HG03135 (cell line): ENCODE results near the gene KIF23.
A peak's percentile ranks its signal among the peaks of the same experiment; 100 is the strongest.

ENCODE experiments used
- ATAC-seq: cut with Tn5 transposase; IDR thresholded peaks from one replicate; pipeline ENCODE4 v1.9.1; 2021; ENCODE audit warnings: mild to moderate bottlenecking, moderate library complexity; ENCODE audit not compliant: unreplicated experiment

KIF23 gene

DNA sequence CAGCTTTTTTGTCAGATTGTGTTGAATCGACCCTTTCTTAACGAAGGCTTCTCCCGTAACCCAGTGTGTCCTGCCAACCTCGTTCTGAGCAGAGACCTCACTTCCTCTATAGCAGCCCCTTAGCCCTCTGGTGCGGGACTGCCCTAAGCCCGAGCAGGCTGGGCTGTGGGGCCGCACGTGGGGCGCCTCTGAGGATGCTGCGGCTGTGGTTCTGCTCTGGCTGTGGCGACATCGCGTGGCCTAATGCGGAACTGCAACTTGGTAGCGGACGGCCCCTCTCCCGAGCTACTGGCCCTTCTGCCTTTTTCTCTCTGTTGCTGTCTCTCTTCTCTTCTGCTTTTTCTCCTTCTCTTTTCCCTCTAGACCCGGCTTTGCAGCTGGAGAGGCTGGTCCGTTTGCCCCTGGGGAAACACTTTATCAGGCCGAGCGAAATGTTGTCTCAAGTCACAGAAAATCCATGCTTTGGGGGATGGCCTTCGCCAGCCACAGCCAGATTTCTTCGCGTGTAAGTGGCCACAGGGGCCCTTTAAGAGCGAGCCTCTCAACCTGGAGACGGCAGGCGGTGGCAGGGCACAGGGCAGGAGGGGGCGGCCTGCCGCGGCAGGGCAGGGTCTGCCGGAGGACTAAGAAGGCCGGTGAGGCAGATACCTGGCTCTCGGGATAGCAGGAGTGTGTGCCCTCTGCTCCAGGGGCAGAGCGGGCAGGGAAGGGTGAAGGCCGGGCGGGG lies 19.4 kb upstream of the KIF23 start:
- no peak for ATAC-seq

DNA sequence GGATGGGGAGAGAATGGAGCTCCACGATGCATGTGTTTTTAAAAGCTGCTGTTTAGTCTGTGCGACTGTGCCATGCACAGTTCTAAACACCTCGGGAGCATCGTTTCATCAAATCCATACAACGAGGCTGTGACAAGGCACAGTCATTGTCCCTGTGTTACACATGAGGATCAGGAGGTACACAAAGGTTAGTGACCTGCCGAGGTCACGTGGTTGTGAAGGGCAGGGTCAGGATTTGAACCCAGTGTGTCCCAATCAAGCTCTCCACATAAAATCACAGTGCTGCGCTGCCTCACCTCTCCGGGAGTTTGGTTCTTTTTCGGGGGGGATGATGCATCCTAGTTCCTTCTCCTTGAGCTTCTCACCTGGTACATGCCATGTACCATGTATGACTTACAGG lies 18.7 kb upstream of the KIF23 start:
- ATAC-seq: no peak

DNA sequence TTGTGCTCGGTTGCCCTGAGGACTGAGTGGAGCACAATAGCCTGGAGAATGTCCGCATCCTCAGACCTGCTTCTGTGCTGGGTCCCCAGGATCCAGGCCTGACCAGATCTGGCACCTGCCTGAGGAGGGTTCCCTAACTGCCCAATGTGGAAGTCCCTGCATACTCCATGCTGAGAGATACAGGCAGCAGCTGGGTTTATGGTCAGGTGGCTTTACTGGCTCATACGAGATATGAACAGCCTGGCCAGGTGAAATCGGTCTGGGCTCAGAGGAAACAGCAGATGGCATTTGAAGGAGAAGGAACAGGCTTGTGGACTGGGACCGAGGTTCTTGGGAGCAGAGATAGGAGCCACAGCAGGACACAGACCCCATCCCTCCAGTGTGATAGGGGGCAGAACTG lies 18.2 kb upstream of the KIF23 start:
- no peak for ATAC-seq

DNA sequence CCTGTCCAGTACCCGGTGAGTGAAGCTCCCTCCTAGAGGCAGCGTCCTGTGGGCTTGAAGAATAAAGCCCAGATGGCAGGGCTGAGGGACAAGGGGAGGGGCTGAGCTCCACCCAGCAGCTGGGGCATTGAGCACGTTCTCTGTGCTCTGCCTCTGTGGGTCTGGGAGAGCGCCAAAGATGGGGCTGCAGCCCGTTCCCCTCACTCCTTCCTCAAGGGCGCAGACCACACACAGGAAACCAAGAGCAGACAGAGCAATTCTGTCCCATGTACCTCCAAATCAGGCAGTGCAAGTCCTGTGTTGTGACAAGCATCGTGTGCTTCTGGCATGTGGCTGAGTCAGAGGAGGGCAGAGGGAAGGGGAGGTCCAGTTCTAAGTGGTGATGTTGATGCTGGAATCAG lies 15.7 kb upstream of the KIF23 start:
- no peak for ATAC-seq

DNA sequence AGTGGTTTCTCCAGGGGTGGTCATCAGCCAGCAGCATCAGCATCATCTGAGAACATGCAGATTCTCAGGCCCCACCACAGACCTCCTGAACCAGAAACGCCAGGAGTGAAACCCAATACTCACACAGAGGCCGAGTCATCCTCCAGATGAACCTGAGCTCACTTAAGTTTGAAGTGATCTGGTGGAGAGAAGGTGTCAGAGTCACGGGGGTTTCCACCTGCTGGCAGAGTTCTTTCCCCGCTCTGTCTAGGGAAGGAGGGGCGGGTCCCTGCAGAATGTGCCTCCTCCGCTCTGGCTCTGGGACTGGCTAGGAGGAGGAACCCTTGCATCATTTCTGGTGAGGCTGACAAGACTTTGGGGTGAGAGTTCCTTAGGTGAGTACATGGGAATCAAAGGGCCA lies 13.3 kb upstream of the KIF23 start:
- no peak for ATAC-seq

DNA sequence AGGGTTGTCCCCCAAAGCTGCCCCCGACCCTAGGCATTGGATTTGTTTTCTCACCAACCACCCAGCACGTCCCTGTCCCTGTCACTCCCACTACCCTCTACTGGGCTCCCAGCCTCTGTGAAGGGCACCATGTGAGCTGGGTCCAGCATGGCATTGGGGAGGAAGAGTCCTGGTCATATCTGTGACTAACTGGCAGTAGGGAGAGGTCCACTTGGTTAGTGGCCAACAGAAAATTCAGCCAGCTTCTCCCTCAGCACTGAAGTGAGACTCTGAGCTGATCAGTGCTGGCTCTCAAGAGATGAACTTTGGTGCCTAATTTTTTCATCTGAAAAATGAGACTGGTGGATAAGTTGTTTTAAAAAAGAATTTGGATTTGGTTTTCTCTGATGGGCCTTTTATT lies 11.3 kb upstream of the KIF23 start:
- ATAC-seq: no peak

DNA sequence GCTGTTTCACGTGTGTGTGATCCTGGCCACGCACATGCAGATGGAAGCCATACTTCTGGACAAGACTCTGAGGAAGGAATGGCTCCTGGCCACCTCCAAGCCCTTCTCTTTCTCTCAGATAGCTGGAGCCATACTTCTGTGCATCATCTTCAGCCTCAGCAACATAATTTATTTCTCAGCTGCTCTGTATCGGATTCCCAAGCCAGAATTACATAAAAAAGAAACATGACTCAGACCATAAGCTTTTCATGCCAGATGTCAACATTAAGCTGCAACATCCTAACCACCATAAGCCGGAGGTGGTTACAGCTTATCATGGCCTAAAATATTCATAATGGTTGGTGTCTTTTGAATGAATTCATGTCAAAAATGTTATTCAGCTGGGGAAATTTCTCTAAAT lies 10.6 kb upstream of the KIF23 start:
- ATAC-seq: no peak

DNA sequence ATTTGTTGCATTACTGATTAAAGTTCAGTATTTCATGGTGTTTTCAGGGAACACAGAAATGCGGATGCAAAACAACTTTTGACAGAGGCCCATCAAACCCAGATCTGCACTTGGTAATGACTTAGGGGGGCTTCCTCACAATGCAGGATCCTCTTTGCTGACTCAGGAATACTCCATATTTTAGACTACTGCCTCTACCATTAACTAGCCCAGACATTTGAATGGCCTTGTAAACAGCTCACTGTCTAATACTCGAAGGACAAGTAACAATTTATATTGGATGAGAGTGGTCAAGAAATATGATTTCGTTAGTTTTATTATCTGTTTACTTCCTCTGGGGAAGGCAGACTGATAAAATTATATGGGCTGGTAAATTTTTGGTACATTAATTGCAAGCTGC lies 9.0 kb upstream of the KIF23 start:
- no peak for ATAC-seq

DNA sequence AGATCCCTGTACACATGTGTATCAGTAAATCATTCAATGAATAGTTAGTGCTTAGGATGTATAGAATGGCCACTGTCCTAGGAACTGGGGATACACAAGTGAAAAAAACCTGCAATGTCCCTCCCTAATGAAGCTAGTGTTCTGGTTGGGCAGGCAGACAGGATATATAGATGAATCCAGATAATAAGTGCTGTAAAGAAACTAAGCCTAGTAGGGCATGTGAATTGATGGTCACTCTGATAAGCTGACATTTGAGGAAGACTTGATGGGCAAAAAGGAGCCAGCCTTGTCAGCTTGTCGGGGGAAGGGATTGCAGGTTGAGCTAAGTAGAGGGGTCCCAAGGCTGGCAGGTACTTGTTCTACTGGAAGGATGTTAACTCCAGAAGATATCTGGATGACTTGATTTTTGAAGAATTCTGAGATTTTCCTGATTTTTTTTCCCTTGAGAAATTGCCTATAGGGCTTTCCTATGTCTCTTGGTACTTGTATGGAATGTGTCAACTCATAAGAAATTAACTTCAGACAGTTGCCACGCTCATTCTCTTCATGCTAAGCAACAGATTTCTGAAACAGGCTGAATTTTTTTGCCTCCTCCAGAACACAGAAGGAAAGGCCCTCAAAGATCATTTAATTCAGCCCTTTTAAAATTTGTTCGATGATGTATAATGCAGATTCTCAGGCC lies 6.3 kb upstream of the KIF23 start:
- ATAC-seq: no peak

DNA sequence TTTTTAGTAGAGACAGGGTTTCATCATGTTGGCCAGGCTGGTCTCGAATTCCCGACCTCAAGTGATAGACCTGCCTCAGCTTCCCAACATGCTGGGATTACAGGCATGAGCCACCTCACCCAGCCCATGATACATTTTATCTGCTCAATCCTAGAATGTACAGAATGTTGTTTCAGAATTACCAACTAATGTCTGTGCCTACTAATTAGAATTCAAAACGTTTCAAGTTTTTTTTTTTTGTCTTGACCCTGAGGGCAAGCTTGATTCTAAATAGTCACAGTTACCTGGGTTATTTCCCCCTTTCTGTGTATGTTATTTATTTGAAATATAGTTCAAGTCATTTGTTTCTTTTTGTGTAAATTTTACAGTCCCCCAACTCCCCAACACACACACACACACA lies 5.3 kb upstream of the KIF23 start:
- no peak for ATAC-seq

DNA sequence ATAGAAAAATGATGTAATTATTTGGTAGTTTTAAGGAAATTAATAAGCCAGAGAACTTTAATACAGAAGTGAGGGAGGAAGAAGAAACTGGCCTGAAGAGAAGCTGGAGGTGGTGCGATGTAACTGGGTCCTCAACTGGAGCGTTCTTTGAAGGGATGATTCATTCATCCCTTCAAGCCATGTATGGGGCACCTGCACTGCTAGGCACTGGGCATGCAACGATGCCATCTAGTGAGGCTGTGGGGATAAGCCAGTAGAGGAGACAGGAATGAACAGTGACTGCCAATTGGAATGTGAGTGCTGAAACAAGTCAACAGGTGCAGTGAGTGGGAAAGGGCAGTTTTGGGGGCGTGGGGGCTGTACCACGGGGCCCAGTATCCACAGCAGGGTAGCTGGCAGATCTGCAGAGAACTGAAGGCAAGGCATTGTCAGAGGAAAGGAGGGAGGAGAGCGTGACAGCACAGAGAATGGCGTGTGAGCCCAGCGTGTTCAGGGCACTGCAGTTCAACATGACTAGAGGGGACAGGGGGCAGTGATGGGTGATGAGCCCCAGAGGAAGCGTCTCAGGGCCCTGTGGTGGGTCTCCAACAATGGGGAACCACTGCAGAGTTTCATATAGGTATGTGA lies 3.8 kb upstream of the KIF23 start:
- no peak for ATAC-seq

DNA sequence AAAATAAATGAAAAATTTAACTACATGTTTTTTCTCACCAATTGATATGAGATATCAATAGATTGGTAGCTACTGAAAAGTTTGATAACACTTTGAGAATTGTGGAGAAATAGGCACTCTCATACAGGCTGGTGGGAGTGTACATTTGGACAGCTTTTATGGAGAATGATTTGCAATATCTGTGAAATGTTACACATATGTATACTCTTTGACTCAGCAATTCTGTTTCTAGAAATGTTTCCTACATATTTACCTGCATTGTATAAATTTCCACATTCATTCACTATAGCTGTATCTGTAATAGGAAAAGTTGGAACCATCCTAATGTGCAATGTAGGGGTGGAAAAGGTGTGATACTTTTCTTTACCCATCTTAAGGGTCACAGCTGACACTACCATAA lies 1.9 kb upstream of the KIF23 start:
- no peak for ATAC-seq

DNA sequence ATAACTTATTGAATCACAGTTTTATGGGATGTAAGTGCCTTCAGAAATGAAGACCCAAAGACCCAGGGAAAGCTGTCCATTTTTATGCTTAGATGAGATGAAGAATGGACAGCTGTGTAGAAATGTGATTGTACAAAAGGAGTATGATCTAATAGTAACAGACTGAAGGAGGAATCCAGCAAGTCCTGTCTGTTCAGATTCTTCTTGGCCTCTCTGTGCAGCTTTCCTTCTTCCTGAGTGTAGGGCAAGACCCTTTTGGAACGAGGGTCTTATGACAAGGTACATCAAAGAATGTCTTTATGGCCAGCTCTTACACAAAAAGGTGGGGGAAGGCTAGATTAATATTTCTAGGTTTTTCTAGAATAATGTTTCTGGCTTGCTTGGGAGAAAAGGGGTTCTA lies 1.4 kb upstream of the KIF23 start:
- no peak for ATAC-seq

DNA sequence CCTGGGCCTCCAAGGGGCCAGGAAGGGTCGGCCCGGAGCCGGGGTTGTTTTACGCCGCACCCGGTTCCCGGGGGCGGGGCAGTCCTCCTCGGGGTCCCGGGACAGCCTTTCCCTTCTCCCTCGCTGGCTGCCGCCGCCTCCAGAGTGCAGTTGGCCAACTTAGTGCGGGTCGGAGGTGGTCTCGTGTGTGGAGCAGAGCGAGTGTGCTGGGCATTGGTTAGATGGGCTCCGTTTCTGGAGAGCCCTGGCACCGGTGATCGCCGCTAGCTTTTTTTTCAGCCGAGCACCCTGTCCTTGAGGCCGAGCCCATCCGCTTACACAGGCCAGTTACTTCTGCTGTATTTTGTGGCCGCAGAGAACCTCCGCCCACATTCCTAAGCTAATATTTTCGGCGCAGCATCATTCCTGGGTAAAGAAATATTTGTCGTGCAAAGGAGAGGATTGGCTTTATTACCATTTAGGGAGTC lies 585 bp downstream of the KIF23 start:
- peak; percentile 39 for ATAC-seq

DNA sequence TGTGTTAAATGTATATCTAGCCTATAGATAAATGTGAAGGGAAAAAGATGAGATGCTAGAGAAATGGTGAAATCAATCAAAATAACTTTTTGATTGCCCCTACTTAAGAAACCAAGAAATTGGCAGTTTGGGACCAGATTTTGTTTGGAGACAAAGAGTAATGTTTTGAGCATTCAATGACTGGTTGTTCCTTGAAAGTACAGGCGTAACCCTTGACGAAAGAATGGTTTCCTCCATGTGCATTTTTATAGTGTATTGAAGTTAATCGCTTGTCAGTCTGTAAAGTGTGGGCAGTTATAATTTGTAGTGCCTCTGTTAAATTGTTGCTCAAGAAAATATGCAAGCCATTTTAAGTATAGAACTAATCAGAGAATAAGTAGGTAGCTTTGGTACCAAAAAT lies 1.2 kb downstream of the KIF23 start:
- no peak for ATAC-seq

DNA sequence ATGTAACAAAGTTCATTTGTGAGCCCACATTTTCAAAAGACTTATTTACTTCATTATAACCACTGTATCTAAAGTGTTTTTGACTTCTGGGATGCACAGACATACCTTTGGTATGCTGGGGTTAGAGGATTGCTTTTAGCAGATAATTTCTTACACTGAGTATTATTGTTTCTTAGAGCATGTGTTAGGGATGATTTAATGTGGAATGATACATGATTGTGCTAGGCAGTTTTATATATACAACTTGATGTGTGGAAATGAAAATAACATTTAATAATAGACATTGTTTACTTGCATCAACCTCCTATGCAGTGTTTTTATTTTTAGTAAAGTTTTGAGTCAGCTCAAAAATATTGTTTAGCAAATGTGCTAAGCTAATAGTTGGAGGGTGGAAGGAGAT lies 3.4 kb downstream of the KIF23 start:
- no peak for ATAC-seq

DNA sequence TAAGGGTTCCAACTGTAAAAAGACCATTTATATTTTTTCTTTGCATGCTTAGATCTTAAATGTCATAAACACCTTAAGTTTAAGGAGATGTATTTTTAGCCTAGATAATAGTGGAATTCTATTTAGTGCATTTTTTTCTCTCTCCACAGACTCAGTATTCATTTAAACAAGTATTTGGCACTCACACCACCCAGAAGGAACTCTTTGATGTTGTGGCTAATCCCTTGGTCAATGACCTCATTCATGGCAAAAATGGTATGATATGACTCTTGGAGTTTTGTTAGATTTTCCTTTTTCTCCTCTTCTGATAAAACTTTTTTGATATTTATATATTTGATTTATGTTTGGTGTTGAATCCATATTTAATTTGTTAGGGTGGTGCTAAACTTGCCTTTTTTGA lies 7.3 kb downstream of the KIF23 start:
- ATAC-seq: no peak

DNA sequence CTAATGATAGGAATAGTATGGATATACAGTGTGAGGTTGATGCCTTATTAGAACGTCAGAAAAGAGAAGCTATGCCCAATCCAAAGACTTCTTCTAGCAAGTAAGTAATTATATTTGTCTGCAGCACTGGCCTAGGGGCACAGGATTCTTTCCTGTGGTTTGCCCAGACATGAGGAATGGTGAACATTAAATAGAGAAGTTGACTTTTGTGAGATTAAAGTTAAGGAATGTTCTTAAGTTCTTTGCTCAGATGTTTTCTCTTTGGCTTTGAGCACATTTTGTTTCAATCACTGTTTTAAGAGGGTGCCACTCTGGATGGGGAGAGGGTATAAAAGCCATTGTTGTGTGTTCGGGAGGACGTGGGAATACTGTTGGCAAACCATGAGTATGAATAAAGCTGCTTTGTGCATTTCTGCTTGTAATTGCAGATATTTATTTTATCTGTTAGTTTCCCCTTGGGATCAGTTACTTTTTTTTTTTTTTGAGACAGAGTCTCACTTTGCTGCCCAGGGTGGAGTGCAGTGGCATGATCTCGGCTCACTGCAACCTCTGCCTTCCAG lies 8.3 kb downstream of the KIF23 start:
- ATAC-seq: no peak

DNA sequence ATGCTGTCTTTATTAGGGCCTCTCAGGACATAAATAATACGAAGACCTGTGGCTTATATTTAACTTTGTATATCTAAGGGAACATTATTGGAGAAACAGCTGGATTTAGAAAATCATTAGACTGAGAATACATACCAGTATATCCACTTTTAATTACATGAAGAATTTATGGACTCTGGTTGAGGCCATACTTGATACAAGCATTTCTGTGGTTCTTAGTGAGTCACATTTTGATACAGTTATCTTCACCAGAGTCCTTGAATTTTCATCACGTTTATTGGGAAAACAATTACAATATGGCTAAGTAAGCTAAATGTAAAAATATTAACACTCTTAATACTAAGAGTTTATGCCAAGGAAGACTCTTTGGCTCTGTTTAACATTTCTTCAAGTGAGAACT lies 9.9 kb downstream of the KIF23 start:
- ATAC-seq: no peak

DNA sequence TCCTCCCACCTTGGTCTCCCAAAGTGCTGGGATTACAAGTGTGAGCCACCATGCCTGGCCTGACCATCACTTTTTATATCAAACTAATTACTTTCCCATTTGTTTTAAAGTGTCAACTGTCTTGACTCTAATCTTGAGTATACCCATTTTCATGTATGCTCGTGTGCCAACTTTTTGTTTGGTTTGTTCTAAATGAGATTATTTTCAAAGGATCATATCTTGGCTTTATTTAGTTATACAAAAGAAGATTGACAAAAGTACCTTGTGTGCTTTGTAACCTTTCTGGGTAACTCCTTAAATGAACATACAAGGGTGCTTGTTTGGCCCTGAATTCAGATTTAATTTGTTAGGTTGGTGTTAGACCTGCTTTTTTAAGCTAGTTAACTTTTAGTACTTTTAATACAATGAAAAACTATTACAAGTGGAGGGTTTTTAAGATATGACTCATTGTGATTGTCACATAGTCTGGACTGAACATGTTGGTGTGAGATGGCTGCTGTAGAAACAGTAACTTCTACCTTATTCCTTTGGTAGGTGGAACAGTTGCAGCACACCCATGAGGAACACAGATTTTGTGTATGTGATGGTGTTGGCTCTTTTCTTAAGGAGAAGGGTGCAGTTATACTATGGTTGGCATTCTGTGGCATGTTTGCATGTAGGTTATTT lies 10.7 kb downstream of the KIF23 start:
- no peak for ATAC-seq

DNA sequence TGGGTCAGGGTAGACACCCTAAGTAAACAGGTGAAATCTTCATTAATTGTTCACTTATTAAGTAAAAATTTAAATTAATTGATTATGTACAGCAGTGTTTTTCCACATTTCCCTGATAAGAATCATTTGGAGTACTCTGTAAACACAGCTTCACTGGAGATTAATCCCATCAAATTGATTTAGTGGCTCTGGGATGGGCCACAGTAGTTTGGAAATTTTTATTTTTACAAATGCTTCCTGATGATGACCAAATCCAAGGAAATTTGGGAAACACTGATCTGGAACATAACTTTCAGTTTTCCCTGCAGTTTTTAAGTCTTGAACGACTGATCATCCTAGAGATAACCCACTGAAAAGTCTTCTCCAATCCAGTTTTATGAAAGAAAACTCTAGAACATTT lies 19.7 kb downstream of the KIF23 start:
- ATAC-seq: no peak
